ENCODE results near the gene KIF26B.
"Not testable (repeated sequence)": the region's sequence is repeated elsewhere in the genome, so short reads cannot be mapped to it uniquely, and the experiment has no call there.

KIF26B gene

GRCh38 chr1:245336149-245336983 is 181.6 kb downstream of the KIF26B start:
- TF ChIP-seq, protein P1, sequence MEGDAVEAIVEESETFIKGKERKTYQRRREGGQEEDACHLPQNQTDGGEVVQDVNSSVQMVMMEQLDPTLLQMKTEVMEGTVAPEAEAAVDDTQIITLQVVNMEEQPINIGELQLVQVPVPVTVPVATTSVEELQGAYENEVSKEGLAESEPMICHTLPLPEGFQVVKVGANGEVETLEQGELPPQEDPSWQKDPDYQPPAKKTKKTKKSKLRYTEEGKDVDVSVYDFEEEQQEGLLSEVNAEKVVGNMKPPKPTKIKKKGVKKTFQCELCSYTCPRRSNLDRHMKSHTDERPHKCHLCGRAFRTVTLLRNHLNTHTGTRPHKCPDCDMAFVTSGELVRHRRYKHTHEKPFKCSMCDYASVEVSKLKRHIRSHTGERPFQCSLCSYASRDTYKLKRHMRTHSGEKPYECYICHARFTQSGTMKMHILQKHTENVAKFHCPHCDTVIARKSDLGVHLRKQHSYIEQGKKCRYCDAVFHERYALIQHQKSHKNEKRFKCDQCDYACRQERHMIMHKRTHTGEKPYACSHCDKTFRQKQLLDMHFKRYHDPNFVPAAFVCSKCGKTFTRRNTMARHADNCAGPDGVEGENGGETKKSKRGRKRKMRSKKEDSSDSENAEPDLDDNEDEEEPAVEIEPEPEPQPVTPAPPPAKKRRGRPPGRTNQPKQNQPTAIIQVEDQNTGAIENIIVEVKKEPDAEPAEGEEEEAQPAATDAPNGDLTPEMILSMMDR (IDR thresholded peaks at IDR 0.05; ENCODE audit: low read depth, low read length), result no peak
- no peak overlapping the region for H3K4me3 ChIP-seq (replicated peaks in 1 of 2; ENCODE audit: low read depth in 2 of 2, low read length in 2 of 2)
- DNase-seq (ENCODE audit: low read depth in 2 of 2), result no peak

GRCh38 chr1:245336984-245337355 is 182.2 kb downstream of the KIF26B start:
- not testable (repeated sequence) for DNase-seq (ENCODE audit: low read depth in 2 of 2); H3K4me3 ChIP-seq (replicated peaks in 1 of 2; ENCODE audit: low read depth in 2 of 2, low read length in 2 of 2)

GRCh38 chr1:245337829-245338484 is 183.2 kb downstream of the KIF26B start:
- TF ChIP-seq, protein P1 (IDR thresholded peaks at IDR 0.05; ENCODE audit: low read depth, low read length), result no peak
- DNase-seq (ENCODE audit: low read depth in 2 of 2), result peak in 1 of 2 donors; percentile 37
- H3K4me3 ChIP-seq (replicated peaks in 1 of 2; ENCODE audit: low read depth in 2 of 2, low read length in 2 of 2), result no peak overlapping the region

DNA sequence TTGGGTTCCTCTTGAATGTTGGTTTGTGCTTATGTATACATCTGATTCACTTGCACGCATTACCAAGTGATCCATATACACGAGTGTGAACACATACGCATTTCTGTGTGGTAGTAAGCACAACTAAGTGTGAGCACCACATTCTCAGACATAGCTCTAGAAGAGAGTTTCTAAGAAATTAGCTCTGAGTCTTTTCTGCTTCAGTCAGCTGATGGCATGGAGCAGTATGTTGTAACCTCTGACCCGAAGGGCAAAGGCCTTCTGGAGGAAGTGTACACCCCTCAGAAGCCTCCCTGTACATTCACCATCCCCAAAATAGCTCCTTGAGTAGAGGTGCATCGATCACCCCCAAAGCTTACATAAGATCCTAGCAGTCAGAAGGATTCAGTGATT is 183.7 kb downstream of the KIF26B start:
- TF ChIP-seq, protein P1 (IDR thresholded peaks at IDR 0.05; ENCODE audit: low read depth, low read length), result no peak
- no peak for DNase-seq (ENCODE audit: low read depth in 2 of 2)
- no peak overlapping the region for H3K4me3 ChIP-seq (replicated peaks in 1 of 2; ENCODE audit: low read depth in 2 of 2, low read length in 2 of 2)

- TF ChIP-seq, protein P1 (IDR thresholded peaks at IDR 0.05; ENCODE audit: low read depth, low read length), result no peak
- no peak overlapping the region for H3K4me3 ChIP-seq (replicated peaks in 1 of 2; ENCODE audit: low read depth in 2 of 2, low read length in 2 of 2)
- no peak for DNase-seq (ENCODE audit: low read depth in 2 of 2)
These were observed 187.0 kb downstream of the KIF26B start for GRCh38 chr1:245341743-245342142.

DNA sequence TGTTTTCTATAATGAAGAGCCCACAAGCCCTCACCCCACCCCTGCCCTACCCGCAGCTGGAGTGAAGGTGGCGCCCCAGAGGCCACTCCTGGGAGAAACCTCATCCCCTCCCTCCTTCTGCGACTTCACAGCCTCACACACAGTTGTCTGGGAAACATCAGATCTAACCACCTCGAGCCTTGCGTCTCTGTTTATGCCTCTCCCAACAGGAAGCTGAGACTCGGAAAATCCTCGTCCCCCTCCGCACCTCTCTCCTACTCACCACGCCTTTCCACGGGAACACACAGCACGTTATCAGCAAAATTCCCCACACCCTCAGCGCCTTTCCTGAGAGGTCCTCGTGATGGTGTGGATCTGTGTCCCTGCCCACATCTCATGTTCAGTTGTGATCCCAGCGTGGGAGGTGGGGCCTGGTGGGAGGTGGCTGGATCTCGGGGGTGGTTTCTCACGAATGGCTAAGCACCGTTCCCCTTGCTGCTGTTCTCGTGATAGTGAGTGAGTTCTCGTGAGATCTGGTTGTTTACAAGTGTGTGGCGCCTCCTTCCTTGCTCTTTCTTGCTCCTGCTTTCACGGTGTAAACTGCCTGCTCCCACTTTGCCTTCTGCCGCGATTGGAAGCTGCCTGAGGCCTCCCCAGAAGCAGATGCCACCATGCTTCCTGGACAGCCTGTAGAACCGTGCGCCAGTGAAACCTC is 190.6 kb downstream of the KIF26B start:
- TF ChIP-seq, protein P1 (IDR thresholded peaks at IDR 0.05; ENCODE audit: low read depth, low read length), result no peak
- DNase-seq (ENCODE audit: low read depth in 2 of 2), result no peak
- H3K4me3 ChIP-seq (replicated peaks in 1 of 2; ENCODE audit: low read depth in 2 of 2, low read length in 2 of 2), result no peak overlapping the region

GRCh38 chr1:245348626-245349025 is 193.8 kb downstream of the KIF26B start:
- no peak for DNase-seq (ENCODE audit: low read depth in 2 of 2)
- TF ChIP-seq, protein P1 (IDR thresholded peaks at IDR 0.05; ENCODE audit: low read depth, low read length), result no peak
- H3K4me3 ChIP-seq (replicated peaks in 1 of 2; ENCODE audit: low read depth in 2 of 2, low read length in 2 of 2), result no peak overlapping the region
